ENCODE data around the gene CEACAM21. TPM values are rescaled to one million over a fixed set of nuclear protein-coding genes. Genes with fewer than 3 reads are reported as not detected.

The CEACAM21 gene
- polyA plus RNA-seq, 2 donors: 0.24 to 0.66 TPM

GRCh38 chr19:41547569-41547968, 28.4 kb upstream of the CEACAM21 start:
- Histone ChIP-seq H3K27ac (ENCODE audit: low read depth in 2 of 2, low read length in 1 of 2) (no peak overlapping the region), H3K4me3 (ENCODE audit: low read depth in 1 of 2, low read length in 2 of 2) (no peak overlapping the region), H3K4me1 (ENCODE audit: control insufficient read depth in 2 of 2, insufficient read depth in 2 of 2, low read length in 1 of 2) (no peaks in the 10 kb centered on the region), H3K36me3 (ENCODE audit: control insufficient read depth in 2 of 2, insufficient read depth in 2 of 2, low read length in 1 of 2) (no peaks in the 10 kb centered on the region), H3K27me3 (ENCODE audit: control insufficient read depth in 1 of 2, insufficient read depth in 2 of 2, low read length in 2 of 2) (no peaks in the 10 kb centered on the region), H3K9me3 (ENCODE audit: control insufficient read depth in 2 of 2, insufficient read depth in 1 of 2, low read depth in 1 of 2, low read length in 1 of 2) (no peaks in the 10 kb centered on the region)
- WGBS, 2 donors: 40 to 49% methylated on average over 2 of the region's 2 CpGs

GRCh38 chr19:41548047-41548446, 27.9 kb upstream of the CEACAM21 start:
- no peaks in the 10 kb centered on the region for H3K27me3 ChIP-seq (ENCODE audit: control insufficient read depth in 1 of 2, insufficient read depth in 2 of 2, low read length in 2 of 2)
- no peak overlapping the region for H3K27ac ChIP-seq (ENCODE audit: low read depth in 2 of 2, low read length in 1 of 2)
- WGBS, 2 donors: 52 to 63% methylated on average over 4 of the region's 4 CpGs
- no peaks in the 10 kb centered on the region for H3K36me3 ChIP-seq (ENCODE audit: control insufficient read depth in 2 of 2, insufficient read depth in 2 of 2, low read length in 1 of 2)
- H3K4me3 ChIP-seq (ENCODE audit: low read depth in 1 of 2, low read length in 2 of 2): no peak overlapping the region
- H3K9me3 ChIP-seq (ENCODE audit: control insufficient read depth in 2 of 2, insufficient read depth in 1 of 2, low read depth in 1 of 2, low read length in 1 of 2): no peaks in the 10 kb centered on the region
- H3K4me1 ChIP-seq (ENCODE audit: control insufficient read depth in 2 of 2, insufficient read depth in 2 of 2, low read length in 1 of 2): no peaks in the 10 kb centered on the region

- Histone ChIP-seq H3K27me3 (ENCODE audit: control insufficient read depth in 1 of 2, insufficient read depth in 2 of 2, low read length in 2 of 2) (no peaks in the 10 kb centered on the region), H3K27ac (ENCODE audit: low read depth in 2 of 2, low read length in 1 of 2) (peak overlapping the region; percentile 53 to 56), H3K4me1 (ENCODE audit: control insufficient read depth in 2 of 2, insufficient read depth in 2 of 2, low read length in 1 of 2) (no peaks in the 10 kb centered on the region), H3K4me3 (ENCODE audit: low read depth in 1 of 2, low read length in 2 of 2) (peak overlapping the region in 1 of 2 donors; percentile 28), H3K9me3 (ENCODE audit: control insufficient read depth in 2 of 2, insufficient read depth in 1 of 2, low read depth in 1 of 2, low read length in 1 of 2) (no peaks in the 10 kb centered on the region), H3K36me3 (ENCODE audit: control insufficient read depth in 2 of 2, insufficient read depth in 2 of 2, low read length in 1 of 2) (no peaks in the 10 kb centered on the region)
- WGBS, 2 donors: 22 to 25% methylated on average over 9 of the region's 9 CpGs
These were observed 26.8 kb upstream of the CEACAM21 start for GRCh38 chr19:41548954-41549688.

GRCh38 chr19:41549884-41550283, 26.1 kb upstream of the CEACAM21 start:
- Histone ChIP-seq H3K4me3 (ENCODE audit: low read depth in 1 of 2, low read length in 2 of 2) (peak overlapping the region in 1 of 2 donors; percentile 28), H3K9me3 (ENCODE audit: control insufficient read depth in 2 of 2, insufficient read depth in 1 of 2, low read depth in 1 of 2, low read length in 1 of 2) (no peaks in the 10 kb centered on the region), H3K27me3 (ENCODE audit: control insufficient read depth in 1 of 2, insufficient read depth in 2 of 2, low read length in 2 of 2) (no peaks in the 10 kb centered on the region), H3K4me1 (ENCODE audit: control insufficient read depth in 2 of 2, insufficient read depth in 2 of 2, low read length in 1 of 2) (no peaks in the 10 kb centered on the region), H3K27ac (ENCODE audit: low read depth in 2 of 2, low read length in 1 of 2) (peak overlapping the region in 1 of 2 donors; percentile 51), H3K36me3 (ENCODE audit: control insufficient read depth in 2 of 2, insufficient read depth in 2 of 2, low read length in 1 of 2) (no peaks in the 10 kb centered on the region)
- 66 to 69% methylated on average over 5 of the region's 5 CpGs for WGBS, 2 donors

- H3K27me3 ChIP-seq (ENCODE audit: control insufficient read depth in 1 of 2, insufficient read depth in 2 of 2, low read length in 2 of 2): peaks cover 0 to 3% of the 10 kb centered on the region in 2 donors
- no peak overlapping the region for H3K4me3 ChIP-seq (ENCODE audit: low read depth in 1 of 2, low read length in 2 of 2)
- 72 to 78% methylated on average over 9 of the region's 9 CpGs for WGBS, 2 donors
- H3K27ac ChIP-seq (ENCODE audit: low read depth in 2 of 2, low read length in 1 of 2): peak overlapping the region in 1 of 2 donors; percentile 14
- H3K36me3 ChIP-seq (ENCODE audit: control insufficient read depth in 2 of 2, insufficient read depth in 2 of 2, low read length in 1 of 2): no peaks in the 10 kb centered on the region
- no peaks in the 10 kb centered on the region for H3K4me1 ChIP-seq (ENCODE audit: control insufficient read depth in 2 of 2, insufficient read depth in 2 of 2, low read length in 1 of 2)
- H3K9me3 ChIP-seq (ENCODE audit: control insufficient read depth in 2 of 2, insufficient read depth in 1 of 2, low read depth in 1 of 2, low read length in 1 of 2): no peaks in the 10 kb centered on the region
These were observed 24.8 kb upstream of the CEACAM21 start for GRCh38 chr19:41551212-41551610.

GRCh38 chr19:41551711-41552110, 24.3 kb upstream of the CEACAM21 start:
- H3K4me3 ChIP-seq (ENCODE audit: low read depth in 1 of 2, low read length in 2 of 2): no peak overlapping the region
- peaks cover 0 to 3% of the 10 kb centered on the region in 2 donors for H3K27me3 ChIP-seq (ENCODE audit: control insufficient read depth in 1 of 2, insufficient read depth in 2 of 2, low read length in 2 of 2)
- H3K36me3 ChIP-seq (ENCODE audit: control insufficient read depth in 2 of 2, insufficient read depth in 2 of 2, low read length in 1 of 2): no peaks in the 10 kb centered on the region
- H3K9me3 ChIP-seq (ENCODE audit: control insufficient read depth in 2 of 2, insufficient read depth in 1 of 2, low read depth in 1 of 2, low read length in 1 of 2): no peaks in the 10 kb centered on the region
- peak overlapping the region in 1 of 2 donors; percentile 14 for H3K27ac ChIP-seq (ENCODE audit: low read depth in 2 of 2, low read length in 1 of 2)
- 63 to 65% methylated on average over 6 of the region's 6 CpGs for WGBS, 2 donors
- H3K4me1 ChIP-seq (ENCODE audit: control insufficient read depth in 2 of 2, insufficient read depth in 2 of 2, low read length in 1 of 2): no peaks in the 10 kb centered on the region

GRCh38 chr19:41552558-41552957, 23.4 kb upstream of the CEACAM21 start:
- H3K9me3 ChIP-seq (ENCODE audit: control insufficient read depth in 2 of 2, insufficient read depth in 1 of 2, low read depth in 1 of 2, low read length in 1 of 2): no peaks in the 10 kb centered on the region
- H3K36me3 ChIP-seq (ENCODE audit: control insufficient read depth in 2 of 2, insufficient read depth in 2 of 2, low read length in 1 of 2): no peaks in the 10 kb centered on the region
- no peaks in the 10 kb centered on the region for H3K4me1 ChIP-seq (ENCODE audit: control insufficient read depth in 2 of 2, insufficient read depth in 2 of 2, low read length in 1 of 2)
- H3K4me3 ChIP-seq (ENCODE audit: low read depth in 1 of 2, low read length in 2 of 2): no peak overlapping the region
- H3K27me3 ChIP-seq (ENCODE audit: control insufficient read depth in 1 of 2, insufficient read depth in 2 of 2, low read length in 2 of 2): peaks cover 0 to 3% of the 10 kb centered on the region in 2 donors
- peak overlapping the region in 1 of 2 donors; percentile 6 for H3K27ac ChIP-seq (ENCODE audit: low read depth in 2 of 2, low read length in 1 of 2)
- 59 to 63% methylated on average over 6 of the region's 6 CpGs for WGBS, 2 donors

- WGBS, 2 donors: 82 to 83% methylated on average over 4 of the region's 4 CpGs
- H3K27me3 ChIP-seq (ENCODE audit: control insufficient read depth in 1 of 2, insufficient read depth in 2 of 2, low read length in 2 of 2): peaks cover 0 to 3% of the 10 kb centered on the region in 2 donors
- no peak overlapping the region for H3K27ac ChIP-seq (ENCODE audit: low read depth in 2 of 2, low read length in 1 of 2)
- no peak overlapping the region for H3K4me3 ChIP-seq (ENCODE audit: low read depth in 1 of 2, low read length in 2 of 2)
- no peaks in the 10 kb centered on the region for H3K9me3 ChIP-seq (ENCODE audit: control insufficient read depth in 2 of 2, insufficient read depth in 1 of 2, low read depth in 1 of 2, low read length in 1 of 2)
- H3K36me3 ChIP-seq (ENCODE audit: control insufficient read depth in 2 of 2, insufficient read depth in 2 of 2, low read length in 1 of 2): no peaks in the 10 kb centered on the region
- H3K4me1 ChIP-seq (ENCODE audit: control insufficient read depth in 2 of 2, insufficient read depth in 2 of 2, low read length in 1 of 2): no peaks in the 10 kb centered on the region
These were observed 22.2 kb upstream of the CEACAM21 start for GRCh38 chr19:41553804-41554203.

GRCh38 chr19:41554907-41555306, 21.1 kb upstream of the CEACAM21 start:
- Histone ChIP-seq H3K36me3 (ENCODE audit: control insufficient read depth in 2 of 2, insufficient read depth in 2 of 2, low read length in 1 of 2) (no peaks in the 10 kb centered on the region), H3K27ac (ENCODE audit: low read depth in 2 of 2, low read length in 1 of 2) (no peak overlapping the region), H3K9me3 (ENCODE audit: control insufficient read depth in 2 of 2, insufficient read depth in 1 of 2, low read depth in 1 of 2, low read length in 1 of 2) (no peaks in the 10 kb centered on the region), H3K4me3 (ENCODE audit: low read depth in 1 of 2, low read length in 2 of 2) (no peak overlapping the region), H3K4me1 (ENCODE audit: control insufficient read depth in 2 of 2, insufficient read depth in 2 of 2, low read length in 1 of 2) (no peaks in the 10 kb centered on the region), H3K27me3 (ENCODE audit: control insufficient read depth in 1 of 2, insufficient read depth in 2 of 2, low read length in 2 of 2) (peaks cover 0 to 3% of the 10 kb centered on the region in 2 donors)

- H3K36me3 ChIP-seq (ENCODE audit: control insufficient read depth in 2 of 2, insufficient read depth in 2 of 2, low read length in 1 of 2): no peaks in the 10 kb centered on the region
- H3K4me3 ChIP-seq (ENCODE audit: low read depth in 1 of 2, low read length in 2 of 2): no peak overlapping the region
- H3K4me1 ChIP-seq (ENCODE audit: control insufficient read depth in 2 of 2, insufficient read depth in 2 of 2, low read length in 1 of 2): no peaks in the 10 kb centered on the region
- WGBS, 2 donors: 28 to 39% methylated on average over 3 of the region's 3 CpGs
- H3K27me3 ChIP-seq (ENCODE audit: control insufficient read depth in 1 of 2, insufficient read depth in 2 of 2, low read length in 2 of 2): peaks cover 0 to 3% of the 10 kb centered on the region in 2 donors
- H3K9me3 ChIP-seq (ENCODE audit: control insufficient read depth in 2 of 2, insufficient read depth in 1 of 2, low read depth in 1 of 2, low read length in 1 of 2): no peaks in the 10 kb centered on the region
- H3K27ac ChIP-seq (ENCODE audit: low read depth in 2 of 2, low read length in 1 of 2): no peak overlapping the region
These were observed 20.2 kb upstream of the CEACAM21 start for GRCh38 chr19:41555748-41556147.

Measured in esophagus (tissue), 2 donors.